ENCODE results near the gene SFTPA1.
A peak's percentile ranks its signal among the peaks of the same experiment; 100 is the strongest.
"Not testable (repeated sequence)": the region's sequence is repeated elsewhere in the genome, so short reads cannot be mapped to it uniquely, and the experiment has no call there.

The SFTPA1 gene

GRCh38 chr10:79610601-79611191, at the start of gene SFTPA1:
TSS of gene SFTPA1 (plus strand) at chr10:79610939. CDS start at chr10:79611826, 887 bp downstream.
- DNase-seq (ENCODE audit: low read depth in 2 of 2) = no peak

GRCh38 chr10:79561257-79561656, 49.5 kb upstream of the SFTPA1 start:
- DNase-seq (ENCODE audit: low read depth in 2 of 2) = no peak

- DNase-seq (ENCODE audit: low read depth in 2 of 2) = peak; percentile 58
These were observed 48.5 kb upstream of the SFTPA1 start for GRCh38 chr10:79562135-79562756.

DNA sequence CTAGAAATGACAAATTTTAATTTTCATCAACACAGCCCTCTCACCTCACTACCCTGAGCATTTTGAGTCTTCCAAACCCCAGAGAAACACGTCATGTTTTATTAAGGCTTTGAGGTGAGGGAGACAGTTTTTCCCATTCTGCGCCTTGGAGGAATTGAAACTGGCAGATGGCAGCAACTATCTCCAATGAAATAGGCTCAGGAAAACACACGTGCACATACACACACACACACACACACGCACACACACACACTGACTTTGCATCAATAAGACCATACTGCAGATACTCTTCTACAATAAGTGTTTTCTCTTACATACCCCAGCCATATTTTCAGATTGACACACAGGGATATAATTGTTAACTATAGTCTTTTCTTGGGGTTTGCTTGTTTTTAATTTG, 47.3 kb upstream of the SFTPA1 start:
- no peak for DNase-seq (ENCODE audit: low read depth in 2 of 2)

DNA sequence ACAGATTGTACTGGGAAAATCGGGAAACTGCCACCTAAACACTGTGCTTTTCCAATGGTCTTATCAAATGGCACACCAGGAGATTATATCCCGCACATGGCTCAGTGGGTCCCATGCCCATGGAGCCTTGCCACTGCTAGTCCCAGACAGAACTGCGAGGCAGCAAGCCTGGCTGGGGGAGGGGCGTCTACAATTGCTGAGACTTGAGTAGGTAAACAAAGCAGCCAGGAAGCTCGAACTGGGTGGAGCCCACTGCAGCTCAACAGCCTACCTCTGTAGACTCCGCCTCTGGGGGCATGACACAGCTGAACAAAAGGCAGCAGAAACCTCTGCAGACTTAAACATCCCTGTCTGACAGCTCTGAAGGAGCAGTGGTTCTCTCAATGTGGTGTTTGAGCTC, 40.1 kb upstream of the SFTPA1 start:
- DNase-seq (ENCODE audit: low read depth in 2 of 2) = not testable (repeated sequence)

- DNase-seq (ENCODE audit: low read depth in 2 of 2) = no peak
These were observed 31.4 kb upstream of the SFTPA1 start for GRCh38 chr10:79579361-79579760.

- DNase-seq (ENCODE audit: low read depth in 2 of 2) = no peak
These were observed 29.7 kb upstream of the SFTPA1 start for GRCh38 chr10:79581044-79581443.

DNA sequence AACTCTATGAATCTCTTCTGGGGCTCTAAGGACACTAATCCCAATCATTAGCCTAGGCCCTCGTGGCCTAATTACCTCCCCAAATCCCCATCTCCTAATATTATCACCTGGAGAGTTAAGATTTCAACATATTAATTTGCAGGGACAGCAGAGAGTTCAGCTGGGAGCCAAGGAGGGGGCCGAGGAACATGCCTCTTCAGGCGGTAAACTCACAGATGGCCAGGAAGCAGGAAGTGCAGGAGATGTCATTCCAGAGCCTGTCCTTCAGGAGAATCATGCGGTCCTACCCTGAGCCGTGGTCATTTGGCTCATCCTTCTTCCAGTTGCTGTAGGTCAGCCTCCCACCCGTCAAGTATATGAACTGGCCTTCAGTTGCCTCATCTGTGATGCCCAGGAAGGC, 28.6 kb upstream of the SFTPA1 start:
- no peak for DNase-seq (ENCODE audit: low read depth in 2 of 2)

- DNase-seq (ENCODE audit: low read depth in 2 of 2) = not testable (repeated sequence)
These were observed 27.8 kb upstream of the SFTPA1 start for GRCh38 chr10:79582954-79583353.

DNA sequence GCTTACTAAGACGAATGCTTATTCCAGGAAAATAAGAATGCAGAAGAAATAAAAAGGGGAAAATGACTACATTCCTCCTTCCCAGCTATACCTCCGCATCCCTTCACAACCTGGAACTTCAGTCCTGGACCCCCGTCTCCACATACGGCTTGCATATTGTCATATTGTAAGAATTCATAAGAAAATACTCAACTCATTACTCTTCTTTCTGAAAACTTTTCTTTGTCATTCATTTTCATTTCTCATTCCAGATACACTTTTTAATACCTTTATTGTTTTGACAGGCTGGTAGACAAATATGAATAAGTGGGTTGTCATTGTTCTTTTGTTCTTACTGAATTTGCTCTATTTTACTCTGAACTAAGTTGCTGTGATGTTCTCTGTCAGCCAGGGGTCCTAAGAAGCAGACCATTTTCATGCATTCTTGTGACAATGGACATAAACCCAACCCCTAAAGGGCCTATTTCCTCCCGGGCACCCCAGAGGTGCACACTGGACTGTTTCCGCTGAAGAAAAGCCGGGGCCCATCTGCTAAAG, 27.2 kb upstream of the SFTPA1 start:
- DNase-seq (ENCODE audit: low read depth in 2 of 2) = no peak

DNA sequence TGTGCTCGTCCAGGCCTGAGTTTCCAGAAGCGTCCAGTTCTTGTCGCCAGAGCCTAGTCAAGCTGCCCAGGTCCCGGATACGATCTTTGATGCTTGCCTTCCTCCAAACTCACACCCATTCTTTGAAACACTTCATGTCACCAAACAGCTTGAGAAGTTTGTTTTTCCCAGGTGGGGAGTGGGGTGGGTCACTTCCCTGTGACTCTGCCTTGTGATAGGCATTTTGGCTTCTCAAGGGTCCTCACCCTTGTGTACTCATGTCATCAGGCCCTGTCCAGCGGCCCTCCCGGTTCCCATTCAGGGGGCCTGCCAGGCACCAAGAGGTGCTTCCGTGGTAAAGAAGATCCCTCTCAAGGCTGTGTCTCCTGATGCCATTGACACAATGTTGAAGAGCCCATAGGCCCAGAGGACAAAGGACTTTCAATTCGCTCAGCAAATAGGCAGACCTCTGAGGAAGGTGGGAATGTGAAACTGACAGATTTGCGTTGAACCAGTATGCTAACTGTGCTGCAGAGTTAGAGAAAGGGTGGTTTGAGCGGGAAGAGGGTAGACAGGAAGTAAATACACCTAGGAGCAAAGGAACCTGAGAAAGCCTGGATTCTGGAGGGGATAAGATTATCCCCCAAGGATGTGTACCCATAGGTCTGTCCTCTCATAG, 24.7 kb upstream of the SFTPA1 start:
- DNase-seq (ENCODE audit: low read depth in 2 of 2) = no peak

DNA sequence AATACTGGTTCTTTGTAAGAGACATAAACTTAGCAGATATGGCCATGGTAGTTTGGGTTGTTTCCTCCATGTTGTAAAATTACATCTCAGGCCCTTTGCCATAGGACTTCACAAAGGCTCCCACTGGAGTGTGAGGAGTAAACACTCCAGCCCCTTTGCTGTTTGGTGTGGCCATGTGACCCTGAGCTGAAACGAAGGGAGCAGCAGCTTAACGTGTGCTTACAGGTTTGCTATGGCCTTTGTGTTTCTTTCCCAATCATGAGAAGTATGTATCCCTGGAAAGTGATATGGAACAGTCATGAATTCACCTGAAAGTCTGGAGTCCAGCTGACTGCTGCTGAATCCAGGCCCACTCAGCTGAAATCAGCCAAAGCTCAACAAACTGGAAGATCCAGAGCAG, 23.8 kb upstream of the SFTPA1 start:
- DNase-seq (ENCODE audit: low read depth in 2 of 2) = no peak

GRCh38 chr10:79588800-79589199, 21.9 kb upstream of the SFTPA1 start:
- no peak for DNase-seq (ENCODE audit: low read depth in 2 of 2)

GRCh38 chr10:79593377-79593776, 17.4 kb upstream of the SFTPA1 start:
- no peak for DNase-seq (ENCODE audit: low read depth in 2 of 2)

GRCh38 chr10:79594565-79594964, 16.2 kb upstream of the SFTPA1 start:
- not testable (repeated sequence) for DNase-seq (ENCODE audit: low read depth in 2 of 2)

DNA sequence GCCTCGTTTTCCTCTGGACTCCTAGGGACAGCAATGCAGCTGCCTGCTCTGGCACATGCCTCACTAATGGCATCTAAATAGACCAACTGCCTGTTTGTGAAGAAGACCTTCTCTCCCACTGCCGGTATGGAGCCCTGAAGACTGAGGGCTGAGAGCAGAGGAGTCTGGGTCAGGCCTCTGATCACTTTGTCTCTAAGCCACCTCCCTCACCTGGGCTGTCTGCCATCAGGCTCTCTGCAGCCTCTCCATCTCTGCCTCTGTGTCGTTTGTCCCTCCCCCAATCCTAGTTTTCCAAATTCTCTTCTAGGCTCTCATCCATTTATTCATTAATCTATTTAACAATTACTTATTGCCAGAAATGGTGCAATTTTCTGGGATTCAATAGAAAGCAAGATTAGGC, 15.2 kb upstream of the SFTPA1 start:
- no peak for DNase-seq (ENCODE audit: low read depth in 2 of 2)

- not testable (repeated sequence) for DNase-seq (ENCODE audit: low read depth in 2 of 2)
These were observed 11.1 kb upstream of the SFTPA1 start for GRCh38 chr10:79599644-79600043.

DNA sequence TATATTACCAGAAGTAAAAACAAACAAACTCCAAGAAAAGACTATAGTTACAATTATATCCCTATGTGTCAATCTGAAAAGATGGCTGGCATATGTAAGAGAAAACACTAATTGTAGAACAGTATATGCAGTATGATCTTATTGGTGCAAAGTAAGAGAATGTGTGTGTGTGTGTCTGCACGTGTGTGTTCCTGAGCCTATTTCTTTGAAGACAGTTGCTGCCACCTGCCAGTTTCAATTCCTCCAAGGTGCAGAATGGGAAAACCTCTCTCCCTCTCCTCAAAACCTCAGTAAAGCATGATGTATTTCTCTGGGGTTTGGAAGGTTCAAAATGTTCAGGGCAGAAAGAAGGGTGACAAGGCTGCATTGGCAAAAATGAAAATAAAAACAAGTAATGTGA, 8.8 kb upstream of the SFTPA1 start:
- no peak for DNase-seq (ENCODE audit: low read depth in 2 of 2)

DNA sequence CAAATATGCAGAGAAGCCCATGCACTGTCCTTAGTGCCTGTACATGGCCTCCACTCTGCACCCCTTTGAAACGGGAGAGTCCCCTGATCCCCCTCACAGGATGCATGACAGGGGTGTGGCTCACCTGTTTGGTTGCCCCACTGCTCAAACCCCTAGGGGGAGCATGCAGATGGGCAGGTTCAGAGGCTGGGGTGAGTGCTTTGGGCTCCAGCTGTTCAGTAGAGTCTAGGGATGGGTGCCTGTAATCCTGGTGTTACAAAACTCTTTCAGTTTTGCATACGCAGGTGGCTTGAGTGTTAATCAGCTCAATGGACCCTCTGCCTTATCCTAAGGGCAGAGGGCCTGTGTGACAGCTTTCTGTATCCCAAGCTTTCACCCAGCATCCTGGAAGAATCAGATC, 7.8 kb upstream of the SFTPA1 start:
- DNase-seq (ENCODE audit: low read depth in 2 of 2) = no peak

DNA sequence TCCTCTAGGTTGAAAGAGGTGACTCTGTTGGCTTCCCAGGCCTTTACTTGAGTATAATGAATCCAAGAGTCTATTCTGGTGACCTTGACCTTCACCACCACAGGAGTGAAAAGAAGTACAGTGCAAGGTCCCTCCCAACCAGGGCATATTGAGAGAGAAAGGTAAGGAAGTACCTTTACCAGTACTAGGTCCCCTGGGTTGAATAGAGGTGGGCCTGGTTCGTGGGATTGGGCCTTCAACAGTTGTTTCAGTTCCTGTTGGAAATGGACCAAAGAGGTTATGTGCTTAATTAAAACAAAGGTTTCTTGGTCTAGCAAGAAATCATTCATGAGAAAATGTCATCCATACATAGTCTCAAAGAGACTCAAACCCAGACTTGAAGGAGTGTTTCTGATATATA, 6.4 kb upstream of the SFTPA1 start:
- no peak for DNase-seq (ENCODE audit: low read depth in 2 of 2)

GRCh38 chr10:79605308-79605707, 5.4 kb upstream of the SFTPA1 start:
- no peak for DNase-seq (ENCODE audit: low read depth in 2 of 2)

DNA sequence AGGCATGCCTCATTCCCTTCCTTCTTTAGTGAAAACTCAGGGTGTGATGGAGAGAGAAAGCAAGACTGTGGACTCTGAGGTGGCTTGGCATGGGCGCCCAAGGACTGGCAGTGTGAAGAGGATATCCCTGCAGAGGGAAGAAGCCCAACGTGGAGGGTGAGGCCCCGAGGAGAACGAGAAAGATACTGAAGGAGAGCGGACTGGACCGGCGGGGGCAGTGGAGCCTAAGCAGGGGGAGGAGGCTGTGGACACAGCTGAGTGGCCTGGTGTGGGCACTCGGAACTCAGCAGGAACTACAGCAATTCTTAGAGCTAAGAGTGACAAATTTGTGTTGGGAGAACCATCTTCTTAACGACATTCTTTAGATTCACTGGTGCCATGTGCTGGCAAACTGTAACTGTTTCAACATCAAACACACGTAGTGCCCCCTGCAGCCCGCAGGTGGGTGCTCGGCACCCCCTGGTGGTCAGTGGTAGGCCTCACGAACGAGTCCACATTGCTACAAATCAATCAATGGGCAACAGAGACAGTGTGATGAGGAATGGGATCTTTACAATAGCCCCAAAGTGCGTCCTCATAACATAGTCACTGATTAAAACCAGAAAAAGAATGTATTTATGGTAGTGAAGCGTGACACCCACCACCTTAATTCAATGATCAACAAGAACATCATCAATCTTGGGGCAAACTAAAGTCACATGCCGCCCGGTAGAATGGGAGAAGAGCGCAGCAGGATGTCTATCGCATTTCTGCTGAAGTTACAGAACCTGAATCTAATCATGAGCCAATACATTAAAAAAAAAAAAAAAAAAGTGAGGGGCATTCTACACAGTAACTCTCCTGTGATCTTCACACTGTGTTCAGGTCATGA, 2.0 kb upstream of the SFTPA1 start:
- peak; percentile 36 to 45 for DNase-seq (ENCODE audit: low read depth in 2 of 2)

All from stimulated activated CD4-positive, alpha-beta T cell treated with anti-CD3 and anti-CD28 coated beads, Interleukin-4, amount 100 ng/mL, for 48 hours (primary cell).